ENCODE measurements around the gene KHNYN.
"Not testable (repeated sequence)": the region's sequence is repeated elsewhere in the genome, so short reads cannot be mapped to it uniquely, and the experiment has no call there.

The KHNYN gene

DNA sequence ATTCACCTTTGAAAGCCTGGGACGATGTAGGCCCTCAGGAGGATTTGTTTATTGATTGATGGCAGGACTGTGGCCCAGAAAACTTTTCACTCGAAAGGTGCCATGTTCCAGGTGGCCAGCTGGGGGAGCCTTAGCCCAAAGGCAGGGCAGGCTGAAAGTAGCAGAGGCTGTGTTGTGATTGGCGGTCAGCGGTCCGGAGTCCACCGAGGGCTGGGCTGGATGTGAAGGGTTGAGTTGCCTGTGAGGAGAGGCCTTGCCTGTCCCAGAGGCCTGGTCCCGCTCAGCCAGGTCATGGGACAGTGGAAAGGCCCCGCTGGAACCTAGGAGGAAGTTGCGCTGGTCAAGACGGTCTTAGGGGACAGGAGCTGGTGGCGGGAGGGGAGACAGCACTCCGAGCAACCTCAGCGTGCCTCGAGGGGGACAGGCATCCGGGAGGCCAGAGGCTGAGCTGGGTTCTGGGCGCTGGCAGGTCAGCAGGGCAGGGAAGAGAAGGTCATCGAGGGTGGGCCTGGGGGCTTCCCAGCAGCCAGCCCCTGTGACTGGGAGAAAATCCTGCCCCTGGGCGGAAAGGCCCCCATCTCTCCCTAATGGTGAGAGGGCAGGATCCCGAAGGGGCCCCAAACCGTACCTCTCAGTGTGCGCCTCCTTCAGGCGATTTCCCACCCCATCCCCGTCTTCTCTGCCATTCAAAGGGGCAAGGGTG lies 52.0 kb downstream of the KHNYN start:
- no peak for DNase-seq

DNA sequence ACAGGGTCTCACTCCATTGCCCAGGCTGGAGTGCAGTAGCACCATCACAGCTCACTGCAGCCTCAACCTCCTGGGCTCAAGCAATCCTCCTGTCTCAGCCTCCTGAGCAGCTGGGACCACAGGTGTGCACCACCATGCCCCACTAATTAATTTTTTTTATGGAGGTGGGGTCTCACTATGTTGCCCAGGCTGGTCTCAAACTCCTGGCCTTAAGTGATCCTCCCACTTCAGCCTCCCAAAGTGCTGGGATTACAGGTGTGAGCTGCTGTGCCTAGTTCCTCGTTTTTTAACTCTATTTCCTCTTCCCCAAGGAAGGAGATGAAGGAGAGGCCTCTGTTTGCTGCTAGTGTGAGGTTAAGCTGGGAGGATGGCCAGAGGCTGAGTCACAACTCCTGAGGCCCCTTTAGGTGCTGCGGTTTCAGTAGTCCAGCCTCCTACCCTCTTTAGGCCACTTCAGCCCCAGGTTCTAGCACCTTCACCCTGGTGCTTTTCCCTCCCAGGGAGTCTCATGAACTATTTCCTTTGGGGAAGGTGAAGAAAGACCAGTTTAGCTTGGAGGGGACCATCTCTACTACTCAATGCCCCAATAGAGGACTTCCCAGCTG lies 53.0 kb downstream of the KHNYN start:
- not testable (repeated sequence) for DNase-seq

DNA sequence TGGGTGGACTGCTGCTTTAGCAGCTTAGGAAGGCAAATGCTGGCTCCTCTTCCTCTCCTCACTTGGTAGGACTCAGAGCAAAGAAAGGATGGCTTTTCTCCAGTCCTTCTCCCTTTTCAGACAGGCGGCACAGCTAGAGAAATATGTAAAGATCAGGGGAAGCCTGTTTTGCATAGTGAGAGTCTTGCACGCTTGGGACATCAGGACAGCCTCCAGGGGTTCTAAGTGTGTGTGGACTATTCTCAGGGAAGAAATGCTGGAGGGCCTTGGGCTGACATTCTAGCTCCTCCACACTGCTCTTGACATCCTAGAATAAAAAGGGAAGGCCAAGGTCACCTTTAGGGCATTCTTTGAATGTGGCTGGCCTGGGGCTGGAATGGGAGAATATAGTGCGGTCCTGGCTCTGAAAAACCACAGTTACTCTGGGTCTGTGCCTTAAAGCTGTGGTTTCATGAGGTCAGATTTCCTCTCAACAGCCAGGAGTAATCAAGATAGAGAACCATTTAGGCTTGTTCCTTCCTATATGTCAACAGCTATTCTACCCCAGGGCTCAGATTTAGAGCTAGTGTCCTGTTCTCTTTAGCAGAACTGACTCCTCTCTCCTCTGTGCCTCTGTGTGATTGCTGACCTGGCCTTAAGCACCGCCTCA lies 54.0 kb downstream of the KHNYN start:
- DNase-seq = no peak
